Natural killer cell (primary cell): ENCODE data around the gene TCF23. TPM values are rescaled to one million over a fixed set of nuclear protein-coding genes. Genes with fewer than 3 reads are reported as not detected.

ENCODE experiments used
- ATAC-seq, 3 donors: fragments of 150-1000 bp in 2 of 3; fragments of 200-7000 bp in 1 of 3; cut with Tn5 transposase; 1 replicate in 1 of 3; 2 replicates in 2 of 3; pipeline ENCODE4 v1.10.0; 2021; ENCODE audit warnings: mild to moderate bottlenecking in 2 of 3, moderate library complexity in 2 of 3
- DNase-seq, 2 donors: peaks; one replicate each; pipeline versions ENCODE4 v3.0.0 to v3.0.0-alpha.2; 2013 to 2021; ENCODE audit warnings: mixed read lengths in 1 of 2
- H3K27ac ChIP-seq: one replicate; pipeline ENCODE4 v1.5.1; 2013; ENCODE audit warnings: mild to moderate bottlenecking, low read length
- H3K27me3 ChIP-seq: one replicate; pipeline ENCODE4 v1.6.1; 2013; ENCODE audit warnings: low read length; ENCODE audit not compliant: control insufficient read depth, insufficient read depth
- H3K36me3 ChIP-seq: one replicate; pipeline ENCODE4 v1.6.1; 2013; ENCODE audit warnings: low read length; ENCODE audit not compliant: control insufficient read depth, insufficient read depth
- H3K4me1 ChIP-seq: one replicate; pipeline ENCODE4 v1.6.1; 2013; ENCODE audit warnings: low read length; ENCODE audit not compliant: control insufficient read depth, insufficient read depth
- H3K4me3 ChIP-seq: one replicate; pipeline ENCODE4 v1.5.1; 2013; ENCODE audit warnings: low read length
- H3K9me3 ChIP-seq: one replicate; pipeline ENCODE4 v1.6.1; 2013; ENCODE audit warnings: low read length; ENCODE audit not compliant: control insufficient read depth, insufficient read depth
- H3K27ac Mint-ChIP-seq, 2 donors: one replicate each; pipeline ENCODE4 v1.8.0; 2022; ENCODE audit warnings: mild to moderate bottlenecking in 2 of 2, mixed read lengths in 2 of 2, moderate library complexity in 1 of 2
- H3K27me3 Mint-ChIP-seq, 2 donors: one replicate each; pipeline ENCODE4 v1.8.0; 2022; ENCODE audit warnings: low read depth in 2 of 2, mixed read lengths in 2 of 2
- H3K36me3 Mint-ChIP-seq: one replicate; pipeline ENCODE4 v1.8.0; 2022; ENCODE audit warnings: mixed read lengths
- H3K4me1 Mint-ChIP-seq, 2 donors: one replicate each; pipeline ENCODE4 v1.8.0; 2022; ENCODE audit warnings: mixed read lengths in 2 of 2
- H3K4me3 Mint-ChIP-seq: one replicate; pipeline ENCODE4 v1.8.0; 2022; ENCODE audit warnings: mild to moderate bottlenecking, moderate library complexity, mixed read lengths
- H3K9me3 Mint-ChIP-seq, 2 donors: one replicate each; pipeline ENCODE4 v1.8.0; 2022; ENCODE audit warnings: mixed read lengths in 2 of 2
- CTCF ChIP-seq: fragments of 200-600 bp; IDR thresholded peaks from one replicate; pipeline ENCODE4 v1.8.0; 2022; ENCODE audit warnings: antibody characterized with exemption
- WGBS: methylation state at CpG from one replicate; pipeline ENCODE4 v1.1.7; 2013; ENCODE audit warnings: missing lambda C conversion rate; ENCODE audit not compliant: insufficient coverage; 5-methylcytosine and 5-hydroxymethylcytosine counted together
- intact Hi-C: fragments of 100-400 bp; cut with micrococcal nuclease; formaldehyde crosslinking; loops from one replicate; pipeline ENCODE4 v1.14.2; 2022
- total RNA-seq, 4 donors: library from RNA; stranded (reverse); fragments of 120-200 nt in 1 of 4; gene quantifications; one replicate each; pipeline versions ENCODE4 v1.2.3 to v1.2.4, GENCODE V29; 2013 to 2022

The TCF23 gene
- total RNA-seq, 3 donors from 2014 or later (not counting 1 experiment from before 2014, with no cell fraction given) = not detected

- ATAC-seq = no peak
- 55% methylated on average over 3 of the region's 3 CpGs for WGBS
- H3K27ac Mint-ChIP-seq = no peak overlapping the region
- H3K36me3 ChIP-seq = no peaks in the 10 kb centered on the region
- H3K4me3 Mint-ChIP-seq = no peak overlapping the region
- no peak for DNase-seq
- intact Hi-C loops = no loop called here
- H3K9me3 ChIP-seq = no peaks in the 10 kb centered on the region
- H3K27me3 ChIP-seq = no peaks in the 10 kb centered on the region
- H3K27ac ChIP-seq = no peak overlapping the region
- H3K4me1 Mint-ChIP-seq = no peaks in the 10 kb centered on the region
- peaks cover 25 to 36% of the 10 kb centered on the region in 2 donors for H3K27me3 Mint-ChIP-seq
- no peaks in the 10 kb centered on the region for H3K9me3 Mint-ChIP-seq
- H3K4me1 ChIP-seq = no peaks in the 10 kb centered on the region
- no peak for TF ChIP-seq CTCF
- no peaks in the 10 kb centered on the region for H3K36me3 Mint-ChIP-seq
- no peak overlapping the region for H3K4me3 ChIP-seq
These were observed 30.7 kb downstream of the TCF23 start for GRCh38 chr2:27179344-27180000.

- no peak for TF ChIP-seq CTCF
- Mint-ChIP-seq H3K4me3 (no peak overlapping the region), H3K9me3 (no peaks in the 10 kb centered on the region), H3K36me3 (no peaks in the 10 kb centered on the region), H3K4me1 (no peaks in the 10 kb centered on the region), H3K27ac (no peak overlapping the region), H3K27me3 (peaks cover 19 to 38% of the 10 kb centered on the region in 2 donors)
- 77% methylated on average over 4 of the region's 4 CpGs for WGBS
- H3K4me1 ChIP-seq = no peaks in the 10 kb centered on the region
- no peaks in the 10 kb centered on the region for H3K36me3 ChIP-seq
- no peak overlapping the region for H3K27ac ChIP-seq
- ATAC-seq = no peak
- H3K9me3 ChIP-seq = no peaks in the 10 kb centered on the region
- no peak for DNase-seq
- H3K27me3 ChIP-seq = no peaks in the 10 kb centered on the region
- no peak overlapping the region for H3K4me3 ChIP-seq
- intact Hi-C loops = no loop called here
These were observed 33.5 kb downstream of the TCF23 start for GRCh38 chr2:27182346-27182745.

GRCh38 chr2:27184115-27184514 is 35.3 kb downstream of the TCF23 start:
- TF ChIP-seq CTCF = no peak
- no peaks in the 10 kb centered on the region for H3K36me3 Mint-ChIP-seq
- Histone ChIP-seq H3K4me1 (no peaks in the 10 kb centered on the region), H3K36me3 (no peaks in the 10 kb centered on the region), H3K27ac (no peak overlapping the region), H3K9me3 (no peaks in the 10 kb centered on the region), H3K4me3 (no peak overlapping the region), H3K27me3 (no peaks in the 10 kb centered on the region)
- DNase-seq (no peak), ATAC-seq (peak in 1 of 3 donors; percentile 69)
- no peaks in the 10 kb centered on the region for H3K9me3 Mint-ChIP-seq
- H3K27ac Mint-ChIP-seq = no peak overlapping the region
- H3K4me3 Mint-ChIP-seq = no peak overlapping the region
- no peaks in the 10 kb centered on the region for H3K4me1 Mint-ChIP-seq
- intact Hi-C loops = no loop called here
- WGBS = 65% methylated on average over 4 of the region's 4 CpGs
- H3K27me3 Mint-ChIP-seq = peaks cover 17 to 38% of the 10 kb centered on the region in 2 donors
